ENCODE measurements around the gene OPN5.

OPN5 gene

GRCh38 chr6:47787620-47788497 is 6.0 kb downstream of the OPN5 start:
- peak; percentile 81 for TF ChIP-seq CTCF (IDR thresholded peaks at IDR 0.05; ENCODE audit: borderline replicate concordance, insufficient read depth, low read depth, low read length)
- H3K4me3 ChIP-seq (ENCODE audit: low read depth, low read length): no peak overlapping the region

GRCh38 chr6:47788498-47788884 is 6.7 kb downstream of the OPN5 start:
- no peak for TF ChIP-seq CTCF (IDR thresholded peaks at IDR 0.05; ENCODE audit: borderline replicate concordance, insufficient read depth, low read depth, low read length)
- H3K4me3 ChIP-seq (ENCODE audit: low read depth, low read length): no peak overlapping the region

GRCh38 chr6:47789553-47789952 is 7.7 kb downstream of the OPN5 start:
- no peak for TF ChIP-seq CTCF (IDR thresholded peaks at IDR 0.05; ENCODE audit: borderline replicate concordance, insufficient read depth, low read depth, low read length)
- no peak overlapping the region for H3K4me3 ChIP-seq (ENCODE audit: low read depth, low read length)

- no peak overlapping the region for H3K4me3 ChIP-seq (ENCODE audit: low read depth, low read length)
- TF ChIP-seq CTCF (IDR thresholded peaks at IDR 0.05; ENCODE audit: borderline replicate concordance, insufficient read depth, low read depth, low read length): no peak
Measured at GRCh38 chr6:47792216-47792733, 10.4 kb downstream of the OPN5 start.

- H3K4me3 ChIP-seq (ENCODE audit: low read depth, low read length): no peak overlapping the region
Measured at GRCh38 chr6:47794577-47795135, 12.8 kb downstream of the OPN5 start.

GRCh38 chr6:47801984-47802383 is 20.2 kb downstream of the OPN5 start:
- no peak for TF ChIP-seq CTCF (IDR thresholded peaks at IDR 0.05; ENCODE audit: borderline replicate concordance, insufficient read depth, low read depth, low read length)
- no peak overlapping the region for H3K4me3 ChIP-seq (ENCODE audit: low read depth, low read length)

More at GRCh38 chr6:47794577-47795135, 12.8 kb downstream of the OPN5 start:
- TF ChIP-seq CTCF (IDR thresholded peaks at IDR 0.05; ENCODE audit: borderline replicate concordance, insufficient read depth, low read depth, low read length): no peak

All from GM12875 (cell line).